K562 (cell line): ENCODE measurements around the gene PARD3. TPM values are rescaled to one million over a fixed set of nuclear protein-coding genes. Genes with fewer than 3 reads are reported as not detected.

Experiments used
- ATF2 ChIP-seq: sonication (generic); formaldehyde crosslinking; IDR thresholded peaks from 2 replicates; pipeline ENCODE4 v1.8.1; 2022; ENCODE audit warnings: missing genetic modification reagents
- DIDO1 ChIP-seq: fragments of 450-650 bp; IDR thresholded peaks from 2 replicates; pipeline ENCODE4 v1.6.1; 2016; ENCODE audit warnings: low read depth, missing biosample characterization, missing genetic modification characterization
- E4F1 ChIP-seq: fragments of 250-450 bp; sonication (Bioruptor Pico); IDR thresholded peaks from 2 replicates; pipeline ENCODE4 v1.5.0; 2021; ENCODE audit warnings: mild to moderate bottlenecking, borderline replicate concordance
- FIP1L1 ChIP-seq: fragments of 200-400 bp; formaldehyde crosslinking; IDR thresholded peaks from 2 replicates; pipeline ENCODE4 v1.6.1; 2018; ENCODE audit warnings: mild to moderate bottlenecking, low read depth, low read length; ENCODE audit not compliant: poor library complexity, severe bottlenecking
- GTF2F1 ChIP-seq: IDR thresholded peaks from 2 replicates; pipeline ENCODE4 v1.6.1; 2011; ENCODE audit warnings: low read depth, low read length, improper control_type of control experiment
- HEY1 ChIP-seq: fragments of 250-450 bp; sonication (Bioruptor Pico); IDR thresholded peaks from 2 replicates; pipeline ENCODE4 v1.5.0; 2020; ENCODE audit warnings: mild to moderate bottlenecking, moderate library complexity, borderline replicate concordance
- MLX ChIP-seq, 2 experiments: fragments of 450-650 bp in 1 of 2; sonication (generic) in 1 of 2; formaldehyde crosslinking; conservative IDR thresholded peaks; 2 replicates each; pipeline versions ENCODE4 v1.4.0 to v1.8.1; 2020 to 2022; ENCODE audit warnings: mild to moderate bottlenecking in 1 of 2, missing genetic modification reagents in 1 of 2
- MYNN ChIP-seq, 2 experiments: sonication (generic); formaldehyde crosslinking in 1 of 2; IDR thresholded peaks; 2 replicates each; pipeline versions ENCODE4 v1.5.0 to v1.6.1; 2016 to 2020; ENCODE audit warnings: antibody characterized with exemption in 1 of 2, missing genetic modification reagents in 1 of 2
- SIN3A ChIP-seq, 2 experiments: fragments of 150-350 bp in 1 of 2; IDR thresholded peaks; 2 replicates each; pipeline ENCODE4 v1.6.1; 2011 to 2016; ENCODE audit warnings: borderline replicate concordance in 2 of 2, low read depth in 2 of 2, low read length in 2 of 2, mild to moderate bottlenecking in 2 of 2, moderate library complexity in 2 of 2; ENCODE audit not compliant: control insufficient read depth in 1 of 2
- TCFL5 ChIP-seq: fragments of 250-450 bp; sonication (Bioruptor Pico); conservative IDR thresholded peaks from 2 replicates; pipeline ENCODE4 v1.6.1; 2021; ENCODE audit warnings: mild to moderate bottlenecking, moderate library complexity, matching md5 sums
- ZNF324 ChIP-seq: fragments of 250-450 bp; sonication (Bioruptor Pico); IDR thresholded peaks from 2 replicates; pipeline ENCODE4 v1.4.0; 2020; ENCODE audit warnings: mild to moderate bottlenecking
- polyA plus RNA-seq, 8 experiments: library from polyadenylated mRNA; depleted of rRNA in 4 of 8; stranded (reverse) in 5 of 8; unstranded in 3 of 8; fragments of >200 nt; fragmentation: Nextera tagmentation in 2 of 8; fragmentation: Illumina TruSeq in 1 of 8; extraction: Ambion mirVana in 2 of 8; extraction: Trizol in 1 of 8; gene quantifications; 2 replicates each; pipeline versions ENCODE4 v1.2.1 to v1.2.3, GENCODE V29; 2011 to 2014; ENCODE audit warnings: inconsistent platforms in 1 of 8, missing spikeins in 1 of 8
- total RNA-seq, 7 experiments: library from RNA; depleted of rRNA in 6 of 7; stranded (reverse); fragments of >200 nt in 6 of 7; fragmentation: Illumina TruSeq in 2 of 7; extraction: Trizol in 2 of 7; gene quantifications; 2 replicates each; pipeline versions ENCODE4 v1.2.1 to v1.2.3, GENCODE V29; 2011 to 2021; ENCODE audit warnings: low replicate concordance in 1 of 7

Gene PARD3
- total and polyA plus RNA-seq, 9 of the 15 experiments (the other 6 are each of a cell fraction or from before 2014, with no cell fraction given) = 2.7 to 11.7 (median 7.7) TPM

- no peak for TF ChIP-seq ATF2 (CRISPR knock-in tag)
- no peak for TF ChIP-seq ZNF324 (CRISPR knock-in tag)
- no peak for TF ChIP-seq MYNN (IDR thresholded peaks at IDR 0.05)
- no peak for TF ChIP-seq MYNN (CRISPR knock-in tag; IDR thresholded peaks at IDR 0.05)
- no peak for TF ChIP-seq MLX (CRISPR knock-in tag; conservative IDR thresholded peaks at IDR 0.05)
- no peak for TF ChIP-seq DIDO1
- no peak for TF ChIP-seq TCFL5
- no peak for TF ChIP-seq E4F1 (CRISPR knock-in tag)
- no peak for TF ChIP-seq GTF2F1
- no peak for TF ChIP-seq SIN3A (IDR thresholded peaks at IDR 0.05; ENCODE audit: borderline replicate concordance in 2 of 2, control insufficient read depth in 1 of 2, low read depth in 2 of 2, low read length in 2 of 2)
- no peak for TF ChIP-seq FIP1L1
- no peak for TF ChIP-seq HEY1 (CRISPR knock-in tag)
These were observed 95.8 kb downstream of the PARD3 start (continued) for GRCh38 chr10:34719328-34719727.
